Measurements from ENCODE around the gene ZDHHC18. TPM values are rescaled to one million over a fixed set of nuclear protein-coding genes. Genes with fewer than 3 reads are reported as not detected.

The ZDHHC18 gene
- total RNA-seq, 1 donor from 2014 or later: 17.7 TPM

Other genes starting within 250 kb of the ZDHHC18 start
- gene ARID1A, start 130.7 kb upstream of the ZDHHC18 start, total RNA-seq: 27.5 TPM
- gene PIGV, start 38.7 kb upstream of the ZDHHC18 start, total RNA-seq: 6.1 TPM
- not detected for gene SFN, start 36.5 kb downstream of the ZDHHC18 start, total RNA-seq
- 14.9 TPM for gene GPN2, start 63.6 kb downstream of the ZDHHC18 start, total RNA-seq
- gene GPATCH3, start 73.8 kb downstream of the ZDHHC18 start, total RNA-seq: 10.9 TPM
- 4.7 TPM for gene NR0B2, start 87.3 kb downstream of the ZDHHC18 start, total RNA-seq
- 72.5 TPM for gene NUDC, start 95.1 kb downstream of the ZDHHC18 start, total RNA-seq
- gene KDF1, start 133.8 kb downstream of the ZDHHC18 start, total RNA-seq: 0.68 TPM
- 26.9 TPM for gene TRNP1, start 167.0 kb downstream of the ZDHHC18 start, total RNA-seq
- 41.8 TPM for gene TENT5B, start 186.2 kb downstream of the ZDHHC18 start, total RNA-seq